AG04449 (cell line): ENCODE results near the gene IL23A.

Experiments
- CTCF ChIA-PET: fragments of 350-600 bp; formaldehyde crosslinking; extraction: SDS; loops from one replicate; lab custom pipeline; 2021; ENCODE audit warnings: antibody characterized with exemption; lab: Yijun Ruan, JAX
- POLR2A ChIA-PET: fragments of 400-600, 350-600 bp; formaldehyde crosslinking; extraction: SDS; loops from one replicate; lab custom pipeline; 2020; ENCODE audit warnings: antibody characterized with exemption, inconsistent platforms; lab: Yijun Ruan, JAX
- DNase-seq: peaks from one replicate; pipeline ENCODE4 v3.0.0-alpha.2; 2010; ENCODE audit warnings: low read depth, low spot score
- H3K4me3 ChIP-seq: 2 replicates; pipeline ENCODE4 v1.5.1; 2011; ENCODE audit warnings: low read depth, mild to moderate bottlenecking, control low read depth, low read length
- CTCF ChIP-seq: IDR thresholded peaks from one replicate; pipeline ENCODE4 v1.5.1; 2011; ENCODE audit warnings: mild to moderate bottlenecking, moderate library complexity, low read length, control low read depth, inconsistent platforms; ENCODE audit not compliant: insufficient read depth; ENCODE audit errors: missing control alignments

The IL23A gene

GRCh38 chr12:56389412-56389811, 50.7 kb downstream of the IL23A start:
- ChIA-PET POLR2A (interaction anchor here (0.6 kb wide), 1 partner anchor 29 kb away, joined by 3 read pairs; the partner anchor contains the start of gene STAT2), CTCF (no interaction called here)
- TF ChIP-seq CTCF, result no peak
- DNase-seq, result no peak
- H3K4me3 ChIP-seq, result no peak overlapping the region
